Measurements from ENCODE around the gene ANKRD61. TPM values are rescaled to one million over a fixed set of nuclear protein-coding genes. Genes with fewer than 3 reads are reported as not detected.
"Not testable (repeated sequence)": the region's sequence is repeated elsewhere in the genome, so short reads cannot be mapped to it uniquely, and the experiment has no call there.

The ANKRD61 gene
- total RNA-seq, 1 donor from 2014 or later = not detected

DNA sequence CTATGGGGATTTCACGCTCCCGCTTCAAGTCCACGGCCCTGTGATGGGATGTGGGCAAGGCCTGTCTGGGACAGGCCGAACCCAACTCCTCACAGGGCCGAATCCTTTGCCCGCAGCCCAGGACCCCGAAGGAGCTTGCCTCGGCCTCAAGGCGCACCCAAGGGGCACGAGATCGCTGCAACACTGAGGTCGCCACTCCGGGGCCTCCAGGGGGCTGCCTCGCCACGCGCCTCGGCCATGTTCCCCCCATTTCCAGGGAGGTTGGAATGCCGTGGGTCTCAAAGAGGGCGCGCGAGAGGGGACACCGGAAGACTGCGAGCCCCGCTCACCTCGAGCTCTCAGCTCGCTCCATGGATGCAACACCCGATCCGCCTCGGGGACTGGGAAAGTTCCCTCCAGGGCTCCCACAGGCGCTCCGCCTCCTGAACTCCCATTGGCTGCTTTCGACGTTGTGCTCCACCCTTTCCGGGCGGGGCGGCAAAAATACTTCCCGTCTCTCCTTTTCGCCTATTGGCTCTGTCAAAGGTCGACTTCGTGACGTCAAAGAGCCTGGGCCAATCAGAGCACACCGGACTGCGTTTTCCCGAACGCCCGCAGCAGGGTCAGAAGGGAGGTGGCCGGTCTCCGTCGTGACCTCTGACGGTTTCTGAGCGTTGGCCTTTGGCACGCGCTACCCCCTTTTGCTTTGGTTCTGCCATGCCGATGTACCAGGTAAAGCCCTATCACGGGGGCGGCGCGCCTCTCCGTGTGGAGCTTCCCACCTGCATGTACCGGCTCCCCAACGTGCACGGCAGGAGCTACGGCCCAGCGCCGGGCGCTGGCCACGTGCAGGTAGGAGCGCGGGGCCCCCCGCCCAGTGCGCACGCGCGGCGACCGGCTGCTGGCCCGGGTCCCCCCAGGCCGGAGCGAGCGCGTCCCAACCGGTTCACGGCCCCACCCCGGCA is 22.2 kb upstream of the ANKRD61 start, which contains the start of the genes AIMP2 and PMS2:
Gene AIMP2 (plus strand): TSS at position 605 of the 944 bp plus-strand sequence. CDS start 92 bp downstream, at position 697.
Gene PMS2 (minus strand): TSS at position 382 of the 944 bp plus-strand sequence. CDS start 30 bp downstream, at position 352.
- Mint-ChIP-seq H3K9me3 (ENCODE audit: unreplicated experiment) (no peaks in the 10 kb centered on the region), H3K36me3 (ENCODE audit: unreplicated experiment) (peaks cover 15% of the 10 kb centered on the region), H3K27me3 (ENCODE audit: unreplicated experiment) (no peaks in the 10 kb centered on the region), H3K4me3 (ENCODE audit: unreplicated experiment) (peak within 1 kb of the TSS; percentile 85), H3K27ac (ENCODE audit: unreplicated experiment) (peak within 1 kb of the TSS; percentile 91), H3K4me1 (ENCODE audit: unreplicated experiment) (peaks cover 31% of the 10 kb centered on the region)
- DNase-seq (ENCODE audit: extremely low spot score, unreplicated experiment) = peak; percentile 98
- TF ChIP-seq, protein P1, sequence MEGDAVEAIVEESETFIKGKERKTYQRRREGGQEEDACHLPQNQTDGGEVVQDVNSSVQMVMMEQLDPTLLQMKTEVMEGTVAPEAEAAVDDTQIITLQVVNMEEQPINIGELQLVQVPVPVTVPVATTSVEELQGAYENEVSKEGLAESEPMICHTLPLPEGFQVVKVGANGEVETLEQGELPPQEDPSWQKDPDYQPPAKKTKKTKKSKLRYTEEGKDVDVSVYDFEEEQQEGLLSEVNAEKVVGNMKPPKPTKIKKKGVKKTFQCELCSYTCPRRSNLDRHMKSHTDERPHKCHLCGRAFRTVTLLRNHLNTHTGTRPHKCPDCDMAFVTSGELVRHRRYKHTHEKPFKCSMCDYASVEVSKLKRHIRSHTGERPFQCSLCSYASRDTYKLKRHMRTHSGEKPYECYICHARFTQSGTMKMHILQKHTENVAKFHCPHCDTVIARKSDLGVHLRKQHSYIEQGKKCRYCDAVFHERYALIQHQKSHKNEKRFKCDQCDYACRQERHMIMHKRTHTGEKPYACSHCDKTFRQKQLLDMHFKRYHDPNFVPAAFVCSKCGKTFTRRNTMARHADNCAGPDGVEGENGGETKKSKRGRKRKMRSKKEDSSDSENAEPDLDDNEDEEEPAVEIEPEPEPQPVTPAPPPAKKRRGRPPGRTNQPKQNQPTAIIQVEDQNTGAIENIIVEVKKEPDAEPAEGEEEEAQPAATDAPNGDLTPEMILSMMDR (IDR thresholded peaks at IDR 0.05) = peak; percentile 21

DNA sequence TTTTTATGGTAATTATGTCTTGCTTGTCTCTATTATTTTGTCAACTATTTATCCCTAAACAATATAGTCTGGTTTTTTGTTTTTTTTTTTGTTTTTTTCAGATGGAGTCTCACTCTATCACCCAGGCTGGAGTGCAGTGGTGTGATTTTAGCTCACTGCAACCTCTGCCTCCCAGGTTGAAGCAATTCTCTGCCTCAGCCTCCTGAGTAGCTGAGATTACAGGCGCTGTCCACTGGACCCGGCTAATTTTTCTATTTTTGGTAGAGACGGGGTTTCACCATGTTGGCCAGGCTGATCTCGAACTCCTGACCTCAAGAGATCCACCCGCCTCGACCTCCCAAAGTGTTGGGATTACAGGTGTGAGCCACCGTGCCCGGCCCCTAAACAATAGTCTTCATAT is 20.8 kb upstream of the ANKRD61 start:
- H3K27me3 Mint-ChIP-seq (ENCODE audit: unreplicated experiment); H3K9me3 Mint-ChIP-seq (ENCODE audit: unreplicated experiment); DNase-seq (ENCODE audit: extremely low spot score, unreplicated experiment): not testable (repeated sequence)
- H3K4me3 Mint-ChIP-seq (ENCODE audit: unreplicated experiment) = peak overlapping the region; percentile 85
- peaks cover 41% of the 10 kb centered on the region for H3K4me1 Mint-ChIP-seq (ENCODE audit: unreplicated experiment)
- peak overlapping the region; percentile 89 for H3K27ac Mint-ChIP-seq (ENCODE audit: unreplicated experiment)
- peaks cover 17% of the 10 kb centered on the region for H3K36me3 Mint-ChIP-seq (ENCODE audit: unreplicated experiment)

DNA sequence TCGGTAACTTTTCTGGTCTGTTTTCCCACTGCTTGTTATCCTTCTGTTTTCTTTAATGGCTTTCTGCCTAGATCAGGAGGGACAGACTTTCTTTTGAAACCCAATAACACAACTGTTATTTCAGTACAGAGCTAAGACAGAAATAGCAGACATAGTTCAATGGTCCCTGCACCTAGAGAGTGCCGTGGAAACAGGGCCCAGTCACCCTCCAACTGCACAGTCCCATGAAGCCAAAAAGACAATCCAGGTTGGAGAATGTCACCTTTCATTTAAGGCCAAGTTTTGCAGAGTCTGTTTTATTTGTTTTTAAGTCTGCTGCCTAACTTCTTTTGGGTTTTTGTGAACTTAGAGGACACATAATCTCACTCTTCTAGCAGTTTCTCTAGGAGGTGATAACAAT is 19.6 kb upstream of the ANKRD61 start:
- no peak overlapping the region for H3K4me3 Mint-ChIP-seq (ENCODE audit: unreplicated experiment)
- H3K27me3 Mint-ChIP-seq (ENCODE audit: unreplicated experiment) = no peaks in the 10 kb centered on the region
- TF ChIP-seq, protein P1 (IDR thresholded peaks at IDR 0.05) = no peak
- peaks cover 19% of the 10 kb centered on the region for H3K36me3 Mint-ChIP-seq (ENCODE audit: unreplicated experiment)
- no peak overlapping the region for H3K27ac Mint-ChIP-seq (ENCODE audit: unreplicated experiment)
- no peaks in the 10 kb centered on the region for H3K9me3 Mint-ChIP-seq (ENCODE audit: unreplicated experiment)
- peaks cover 53% of the 10 kb centered on the region for H3K4me1 Mint-ChIP-seq (ENCODE audit: unreplicated experiment)
- DNase-seq (ENCODE audit: extremely low spot score, unreplicated experiment) = no peak

DNA sequence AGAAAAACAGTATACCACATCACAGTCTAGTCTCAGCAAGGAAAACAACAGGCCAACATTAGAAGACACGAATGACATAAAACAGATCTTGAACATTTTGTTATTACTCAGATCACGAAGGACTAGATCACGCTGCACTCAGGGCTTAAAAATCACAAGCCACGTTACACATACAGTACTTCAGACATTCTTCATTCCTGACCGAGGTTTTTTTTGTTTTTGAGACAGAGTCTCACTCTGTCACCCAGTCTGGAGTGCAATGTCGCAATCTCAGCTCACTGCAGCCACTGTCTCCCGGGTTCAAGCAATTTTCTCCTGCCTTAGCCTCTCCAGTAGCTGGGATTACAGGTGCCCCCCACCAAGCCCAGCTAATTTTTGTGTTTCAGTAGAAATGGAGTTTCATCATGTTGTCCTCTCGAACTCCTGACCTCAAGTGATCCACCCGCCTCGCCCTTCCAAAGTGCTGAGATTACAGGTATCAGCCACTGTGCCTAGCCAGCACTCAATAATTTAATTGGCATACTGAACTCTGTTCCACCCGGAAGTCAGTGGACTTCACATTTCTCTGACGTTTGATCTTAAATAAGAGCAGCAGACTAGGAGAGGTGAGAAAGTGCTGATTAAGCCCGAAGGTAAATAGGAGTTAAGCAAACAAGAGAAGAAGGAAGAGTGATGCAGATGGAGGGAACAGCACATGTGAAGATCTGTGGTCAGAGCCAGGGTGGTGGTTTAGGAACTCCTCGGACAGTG is 18.6 kb upstream of the ANKRD61 start:
- Mint-ChIP-seq H3K9me3 (ENCODE audit: unreplicated experiment) (no peaks in the 10 kb centered on the region), H3K4me1 (ENCODE audit: unreplicated experiment) (peaks cover 53% of the 10 kb centered on the region), H3K4me3 (ENCODE audit: unreplicated experiment) (no peak overlapping the region), H3K27me3 (ENCODE audit: unreplicated experiment) (no peaks in the 10 kb centered on the region), H3K36me3 (ENCODE audit: unreplicated experiment) (peaks cover 26% of the 10 kb centered on the region), H3K27ac (ENCODE audit: unreplicated experiment) (peak overlapping the region; percentile 51)
- DNase-seq (ENCODE audit: extremely low spot score, unreplicated experiment) = no peak
- TF ChIP-seq, protein P1 (IDR thresholded peaks at IDR 0.05) = no peak

DNA sequence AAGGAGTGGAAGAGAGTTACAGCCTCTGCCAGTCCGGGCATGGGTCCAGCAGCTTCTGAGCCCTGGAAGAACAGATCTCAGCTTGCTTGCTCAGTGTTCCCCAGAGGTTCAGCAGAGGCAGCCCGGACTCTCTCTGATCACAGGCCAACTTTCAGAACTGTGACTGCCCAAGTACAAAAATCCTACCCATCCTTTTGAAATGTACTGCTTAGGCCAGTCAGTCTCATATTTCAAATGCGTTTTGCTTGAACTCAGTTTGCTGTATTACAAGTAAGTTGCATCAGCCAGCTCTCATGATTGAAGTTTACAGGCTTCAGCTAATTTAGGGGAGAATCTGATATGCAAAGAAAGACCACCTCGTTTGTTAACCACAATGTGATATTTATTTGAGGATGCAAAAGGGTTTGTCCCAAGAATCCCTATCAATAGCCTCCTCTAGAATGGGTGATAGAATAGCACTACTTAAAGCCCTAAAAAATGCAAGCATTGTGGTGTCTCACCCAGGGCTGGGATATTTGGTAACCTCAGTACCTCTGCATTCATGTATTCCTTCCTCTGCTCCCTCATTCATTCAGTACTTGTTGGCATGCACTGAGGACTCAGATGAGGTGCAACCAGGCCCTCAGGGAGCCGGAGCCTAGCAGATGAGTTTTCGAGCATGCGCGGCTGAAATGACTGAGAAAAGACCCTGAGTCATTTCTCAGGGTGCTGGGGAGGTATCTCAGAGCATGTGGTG is 15.1 kb upstream of the ANKRD61 start:
- H3K9me3 Mint-ChIP-seq (ENCODE audit: unreplicated experiment) = no peaks in the 10 kb centered on the region
- H3K36me3 Mint-ChIP-seq (ENCODE audit: unreplicated experiment) = peaks cover 40% of the 10 kb centered on the region
- no peaks in the 10 kb centered on the region for H3K27me3 Mint-ChIP-seq (ENCODE audit: unreplicated experiment)
- H3K4me3 Mint-ChIP-seq (ENCODE audit: unreplicated experiment) = no peak overlapping the region
- peak; percentile 93 for DNase-seq (ENCODE audit: extremely low spot score, unreplicated experiment)
- TF ChIP-seq, protein P1 (IDR thresholded peaks at IDR 0.05) = no peak
- peak overlapping the region; percentile 99 for H3K27ac Mint-ChIP-seq (ENCODE audit: unreplicated experiment)
- peaks cover 34% of the 10 kb centered on the region for H3K4me1 Mint-ChIP-seq (ENCODE audit: unreplicated experiment)

All from osteocyte (in vitro differentiated cells).